Epithelial cell of esophagus (primary cell): Measurements from ENCODE around the gene UBR1.
"Not testable (repeated sequence)": the region's sequence is repeated elsewhere in the genome, so short reads cannot be mapped to it uniquely, and the experiment has no call there.

Experiments
- DNase-seq: peaks from one replicate; pipeline ENCODE4 v3.0.0; 2010; ENCODE audit warnings: low read depth
- H3K4me3 ChIP-seq: 2 replicates; pipeline ENCODE4 v1.5.1; 2011; ENCODE audit warnings: mild to moderate bottlenecking, low read length, control low read depth
- TF ChIP-seq, protein P1 (sequence below): IDR thresholded peaks from 2 replicates; pipeline ENCODE4 v1.5.1; 2011; ENCODE audit warnings: low read depth, mild to moderate bottlenecking, low read length, control low read depth, inconsistent platforms; ENCODE audit not compliant: insufficient read depth; ENCODE audit errors: missing control alignments

Gene UBR1

DNA sequence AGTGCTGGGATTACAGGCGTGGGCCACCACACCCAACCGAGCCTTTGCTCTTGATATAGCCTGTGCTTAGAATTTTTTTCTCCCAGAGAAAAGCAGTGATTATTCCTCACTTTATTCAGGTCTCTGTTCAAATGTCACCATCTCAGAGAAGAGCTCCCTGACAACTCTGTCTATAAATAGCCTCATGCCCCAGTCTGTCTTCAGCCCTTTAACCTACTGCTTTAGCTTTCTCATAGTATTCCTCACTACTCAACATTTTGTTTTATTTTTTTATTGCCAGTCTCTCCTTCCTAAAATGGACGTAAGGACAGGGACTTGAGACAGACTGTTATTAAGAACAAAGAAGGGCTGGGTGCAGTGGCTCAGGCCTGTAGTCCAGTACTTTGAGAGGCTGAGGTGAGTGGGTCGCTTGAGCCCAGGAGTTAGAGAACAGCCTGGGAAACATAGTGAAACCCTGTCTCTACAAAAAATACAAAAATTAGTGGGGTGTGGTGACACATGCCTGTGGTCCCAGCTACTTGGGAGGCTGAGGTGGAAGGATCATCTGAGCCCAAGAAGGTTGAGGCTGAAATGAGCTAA is 106.5 kb downstream of the UBR1 start:
- no peak overlapping the region for H3K4me3 ChIP-seq
- TF ChIP-seq, protein P1, sequence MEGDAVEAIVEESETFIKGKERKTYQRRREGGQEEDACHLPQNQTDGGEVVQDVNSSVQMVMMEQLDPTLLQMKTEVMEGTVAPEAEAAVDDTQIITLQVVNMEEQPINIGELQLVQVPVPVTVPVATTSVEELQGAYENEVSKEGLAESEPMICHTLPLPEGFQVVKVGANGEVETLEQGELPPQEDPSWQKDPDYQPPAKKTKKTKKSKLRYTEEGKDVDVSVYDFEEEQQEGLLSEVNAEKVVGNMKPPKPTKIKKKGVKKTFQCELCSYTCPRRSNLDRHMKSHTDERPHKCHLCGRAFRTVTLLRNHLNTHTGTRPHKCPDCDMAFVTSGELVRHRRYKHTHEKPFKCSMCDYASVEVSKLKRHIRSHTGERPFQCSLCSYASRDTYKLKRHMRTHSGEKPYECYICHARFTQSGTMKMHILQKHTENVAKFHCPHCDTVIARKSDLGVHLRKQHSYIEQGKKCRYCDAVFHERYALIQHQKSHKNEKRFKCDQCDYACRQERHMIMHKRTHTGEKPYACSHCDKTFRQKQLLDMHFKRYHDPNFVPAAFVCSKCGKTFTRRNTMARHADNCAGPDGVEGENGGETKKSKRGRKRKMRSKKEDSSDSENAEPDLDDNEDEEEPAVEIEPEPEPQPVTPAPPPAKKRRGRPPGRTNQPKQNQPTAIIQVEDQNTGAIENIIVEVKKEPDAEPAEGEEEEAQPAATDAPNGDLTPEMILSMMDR, result no peak
- DNase-seq, result no peak

DNA sequence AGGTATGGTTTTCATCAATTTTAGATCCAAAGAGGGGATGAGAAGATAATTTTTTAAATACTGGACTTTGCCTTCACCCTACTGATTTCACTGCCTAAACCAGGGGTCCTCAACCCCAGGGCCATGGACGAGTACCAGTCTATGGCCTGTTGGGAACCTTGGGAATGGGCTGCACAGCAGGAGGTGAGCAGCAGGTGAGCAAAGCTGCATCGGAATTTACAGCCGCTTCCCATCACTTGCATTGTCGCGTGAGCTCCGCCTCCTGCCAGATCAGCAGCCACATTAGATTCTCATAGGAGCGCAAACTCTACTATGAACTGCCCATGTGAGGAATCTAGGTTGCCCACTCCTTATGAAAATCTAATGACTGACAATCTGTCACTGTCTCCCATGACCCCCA is 109.0 kb downstream of the UBR1 start:
- no peak for DNase-seq
- TF ChIP-seq, protein P1, result no peak
- H3K4me3 ChIP-seq, result no peak overlapping the region

GRCh38 chr15:42994546-42994945 is 111.3 kb downstream of the UBR1 start:
- peak; percentile 46 for DNase-seq
- TF ChIP-seq, protein P1, result no peak
- no peak overlapping the region for H3K4me3 ChIP-seq

DNA sequence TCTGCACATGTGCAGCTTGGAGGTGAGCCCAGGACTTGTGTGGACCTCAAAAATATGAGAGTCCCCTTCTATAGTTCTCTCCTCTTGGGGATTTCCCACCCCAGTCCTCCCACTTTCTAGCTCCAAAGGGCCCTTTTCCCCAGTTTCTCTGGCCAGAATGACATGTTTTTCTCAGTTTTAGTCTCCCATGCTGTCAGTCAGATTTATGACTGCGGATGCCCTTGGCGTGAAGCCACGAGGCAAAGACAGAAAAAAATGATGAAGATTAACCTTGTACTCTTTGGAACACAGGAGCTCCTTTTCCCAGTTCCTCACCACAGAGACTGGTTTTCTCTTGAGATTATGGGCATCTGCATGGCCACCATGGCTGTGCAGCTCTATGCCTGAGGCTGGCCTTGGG is 113.2 kb downstream of the UBR1 start:
- DNase-seq, result no peak
- no peak overlapping the region for H3K4me3 ChIP-seq
- TF ChIP-seq, protein P1, result no peak

- no peak overlapping the region for H3K4me3 ChIP-seq
- no peak for DNase-seq
- TF ChIP-seq, protein P1, result no peak
Observed at GRCh38 chr15:42986693-42987342, 119.0 kb downstream of the UBR1 start.

DNA sequence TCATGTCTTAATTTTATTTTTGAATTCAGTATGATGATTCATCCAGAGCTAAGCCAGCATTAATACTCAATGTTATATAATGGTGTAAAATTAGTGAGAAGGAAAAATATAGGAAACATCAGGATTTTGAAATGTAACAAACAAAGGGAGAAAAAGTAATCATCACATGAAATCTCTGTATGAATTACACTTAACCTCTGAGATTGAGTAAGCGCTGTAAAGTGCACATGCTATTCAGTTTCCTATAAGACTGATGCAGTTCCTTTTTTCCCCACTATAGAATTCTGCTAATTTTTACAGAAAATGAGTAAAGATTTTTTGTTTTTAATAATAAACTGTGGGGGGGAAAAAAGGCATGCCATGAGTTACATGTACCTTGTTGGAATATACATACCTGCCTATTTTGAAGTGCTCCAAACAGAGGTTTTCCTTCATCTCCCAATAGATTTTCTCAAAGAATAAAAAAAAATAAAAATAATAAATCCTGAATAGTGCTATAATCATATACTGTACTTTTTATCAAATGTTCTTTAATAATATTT is 121.3 kb downstream of the UBR1 start:
- TF ChIP-seq, protein P1, result no peak
- no peak for DNase-seq
- no peak overlapping the region for H3K4me3 ChIP-seq

- not testable (repeated sequence) for H3K4me3 ChIP-seq
- peak; percentile 1 for DNase-seq
Observed at GRCh38 chr15:42979113-42979512, 126.7 kb downstream of the UBR1 start.
